Ishikawa (cell line): ENCODE data around the gene ASTN2.

Source experiments
- CEBPB ChIP-seq: IDR thresholded peaks from 2 replicates; pipeline ENCODE4 v1.6.1; 2012
- CREB1 ChIP-seq: IDR thresholded peaks from 2 replicates; pipeline ENCODE4 v1.6.1; 2012; ENCODE audit warnings: low read depth
- EGR1 ChIP-seq: IDR thresholded peaks from 2 replicates; pipeline ENCODE4 v1.6.1; 2012
- EP300 ChIP-seq: IDR thresholded peaks from 2 replicates; pipeline ENCODE4 v1.6.1; 2012; ENCODE audit warnings: borderline replicate concordance
- FOXM1 ChIP-seq: IDR thresholded peaks from 2 replicates; pipeline ENCODE4 v1.6.1; 2012; ENCODE audit warnings: low read depth, borderline replicate concordance
- MAX ChIP-seq: IDR thresholded peaks from 2 replicates; pipeline ENCODE4 v1.6.1; 2012
- NFIC ChIP-seq: IDR thresholded peaks from 2 replicates; pipeline ENCODE4 v1.6.1; 2012
- RAD21 ChIP-seq: IDR thresholded peaks from 2 replicates; pipeline ENCODE4 v1.6.1; 2012; ENCODE audit warnings: low read depth
- REST ChIP-seq: IDR thresholded peaks from 2 replicates; pipeline ENCODE4 v1.6.1; 2012; ENCODE audit warnings: low read depth, mild to moderate bottlenecking
- TAF1 ChIP-seq: IDR thresholded peaks from 2 replicates; pipeline ENCODE4 v1.6.1; 2012; ENCODE audit warnings: low read depth, mild to moderate bottlenecking
- TCF12 ChIP-seq: IDR thresholded peaks from 2 replicates; pipeline ENCODE4 v1.6.1; 2012; ENCODE audit warnings: low read depth
- TEAD4 ChIP-seq: IDR thresholded peaks from 2 replicates; pipeline ENCODE4 v1.6.1; 2012
- USF1 ChIP-seq: IDR thresholded peaks from 2 replicates; pipeline ENCODE4 v1.6.1; 2012
- YY1 ChIP-seq: IDR thresholded peaks from 2 replicates; pipeline ENCODE4 v1.6.1; 2012; ENCODE audit warnings: low read depth
- ZBTB7A ChIP-seq: IDR thresholded peaks from 2 replicates; pipeline ENCODE4 v1.6.1; 2012; ENCODE audit warnings: low read depth

ASTN2 gene

GRCh38 chr9:116383936-116384335, 1030.9 kb downstream of the ASTN2 start:
- TF ChIP-seq USF1 = no peak
- TF ChIP-seq NFIC = no peak
- TF ChIP-seq EP300 = no peak
- no peak for TF ChIP-seq YY1

GRCh38 chr9:116383133-116383532, 1031.7 kb downstream of the ASTN2 start:
- TF ChIP-seq MAX (no peak), CREB1 (no peak), NFIC (no peak), CEBPB (no peak), EGR1 (no peak)

GRCh38 chr9:116382053-116382452, 1032.8 kb downstream of the ASTN2 start:
- TF ChIP-seq RAD21 = no peak
- no peak for TF ChIP-seq TEAD4
- TF ChIP-seq ZBTB7A = no peak
- TF ChIP-seq NFIC = no peak
- TF ChIP-seq TAF1 = no peak
- TF ChIP-seq YY1 = no peak
- TF ChIP-seq CEBPB = no peak
- no peak for TF ChIP-seq REST
- no peak for TF ChIP-seq CREB1
- TF ChIP-seq FOXM1 = no peak
- TF ChIP-seq USF1 = no peak

GRCh38 chr9:116381350-116381749, 1033.5 kb downstream of the ASTN2 start:
- TF ChIP-seq ZBTB7A (no peak), NFIC (no peak), USF1 (no peak), YY1 (no peak), TEAD4 (no peak), TAF1 (no peak), FOXM1 (no peak), EGR1 (no peak), TCF12 (no peak), CEBPB (no peak)

- no peak for TF ChIP-seq MAX
- TF ChIP-seq FOXM1 = no peak
- no peak for TF ChIP-seq REST
- TF ChIP-seq EP300 = no peak
- TF ChIP-seq EGR1 = no peak
- TF ChIP-seq YY1 = no peak
- no peak for TF ChIP-seq CREB1
- TF ChIP-seq NFIC = no peak
- no peak for TF ChIP-seq RAD21
- no peak for TF ChIP-seq TEAD4
- no peak for TF ChIP-seq USF1
- no peak for TF ChIP-seq ZBTB7A
- no peak for TF ChIP-seq TCF12
- no peak for TF ChIP-seq TAF1
- no peak for TF ChIP-seq CEBPB
These were observed 1034.3 kb downstream of the ASTN2 start for GRCh38 chr9:116380496-116380995.

- TF ChIP-seq TAF1 (no peak), NFIC (no peak), MAX (no peak), EGR1 (no peak)
These were observed 1035.0 kb downstream of the ASTN2 start for GRCh38 chr9:116379821-116380220.
